Lower leg skin (tissue), 4 donors: ENCODE measurements around the gene EXTL1. TPM values are rescaled to one million over a fixed set of nuclear protein-coding genes. Genes with fewer than 3 reads are reported as not detected.
"Not testable (repeated sequence)": the region's sequence is repeated elsewhere in the genome, so short reads cannot be mapped to it uniquely, and the experiment has no call there.

Experiments used
- DNase-seq, 2 donors: peaks; one replicate each; pipeline ENCODE4 v3.0.0-alpha.2; 2019; ENCODE audit warnings: low spot score in 2 of 2
- H3K4me3 ChIP-seq: fragments of 200-600 bp; sonication (generic); 2 replicates; pipeline ENCODE4 v1.5.1; 2017; ENCODE audit warnings: mild to moderate bottlenecking, low read depth; ENCODE audit not compliant: poor library complexity, severe bottlenecking
- CTCF ChIP-seq, 3 donors: fragments of 450-650 bp; IDR thresholded peaks; one replicate each; pipeline ENCODE4 v1.5.1; 2016; ENCODE audit warnings: antibody characterized with exemption in 3 of 3, mild to moderate bottlenecking in 3 of 3, moderate library complexity in 2 of 3
- POLR2A ChIP-seq, 2 donors: fragments of 450-650 bp; IDR thresholded peaks; one replicate each; pipeline ENCODE4 v1.6.1; 2016 to 2017; ENCODE audit warnings: antibody characterized with exemption in 2 of 2, mild to moderate bottlenecking in 1 of 2, moderate library complexity in 1 of 2
- WGBS, 2 donors: methylation state at CpG; one replicate each; pipeline ENCODE4 v1.1.5; 2018; 5-methylcytosine and 5-hydroxymethylcytosine counted together
- intact Hi-C: fragments of 100-400 bp; cut with DNase I; formaldehyde crosslinking; loops from one replicate; pipeline ENCODE4 v1.15.0; 2023; ENCODE audit warnings: low total_unique reads
- total RNA-seq, 4 donors: library from RNA; depleted of rRNA; stranded (reverse); fragments of >200 nt; gene quantifications; one replicate each; pipeline ENCODE4 v1.1.0, GENCODE V29; 2016

The EXTL1 gene
- total RNA-seq, 4 donors from 2014 or later: 0.34 to 3.9 (median 2.2) TPM

DNA sequence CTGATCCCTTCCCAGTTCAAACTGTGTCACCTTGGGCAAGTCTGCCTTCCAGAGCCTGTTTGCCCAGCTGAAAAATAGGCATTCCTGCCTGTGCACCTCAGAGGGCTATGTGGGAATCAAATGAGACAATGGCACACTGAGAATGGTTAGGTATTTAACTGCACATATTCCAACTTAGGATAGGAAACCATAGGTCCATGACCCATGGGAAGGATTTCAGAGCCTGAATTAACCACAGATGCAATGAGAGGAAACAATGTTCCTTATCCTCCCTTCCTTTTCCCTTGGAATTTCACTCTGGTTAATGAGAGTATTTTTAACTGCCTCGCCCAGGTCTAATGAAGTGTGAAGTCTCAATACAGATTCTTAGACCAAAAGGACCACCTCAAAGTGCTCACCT, 36.4 kb upstream of the EXTL1 start:
- TF ChIP-seq CTCF (IDR thresholded peaks at IDR 0.05): no peak
- H3K4me3 ChIP-seq: no peak overlapping the region
- intact Hi-C loops: no loop called here
- WGBS, 2 donors: 91 to 100% methylated on average over 1 of the region's 1 CpG
- no peak for DNase-seq

DNA sequence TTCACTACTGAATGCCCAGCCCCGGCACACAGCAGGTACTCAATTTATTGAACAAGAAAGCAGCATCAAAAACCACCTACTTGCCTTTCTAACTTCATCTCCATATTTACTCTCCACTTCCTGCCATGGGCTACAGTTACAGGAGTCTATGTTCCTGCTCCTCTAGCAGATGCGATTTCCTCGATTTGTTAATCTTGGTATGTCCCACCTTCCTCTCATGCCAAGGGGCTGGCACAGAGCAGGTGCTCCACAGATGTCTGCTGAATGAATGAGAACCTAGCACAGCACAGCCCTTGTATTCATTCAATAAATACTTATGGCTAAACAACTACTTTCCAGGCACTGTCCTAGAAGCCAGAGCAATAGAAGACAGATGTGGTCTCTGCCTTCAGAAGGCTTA, 35.9 kb upstream of the EXTL1 start:
- H3K4me3 ChIP-seq: no peak overlapping the region
- no peak for DNase-seq
- 95 to 97% methylated on average over 3 of the region's 3 CpGs for WGBS, 2 donors
- intact Hi-C loops: no loop called here
- TF ChIP-seq CTCF (IDR thresholded peaks at IDR 0.05) (no peak), POLR2A (IDR thresholded peaks at IDR 0.05) (no peak)

DNA sequence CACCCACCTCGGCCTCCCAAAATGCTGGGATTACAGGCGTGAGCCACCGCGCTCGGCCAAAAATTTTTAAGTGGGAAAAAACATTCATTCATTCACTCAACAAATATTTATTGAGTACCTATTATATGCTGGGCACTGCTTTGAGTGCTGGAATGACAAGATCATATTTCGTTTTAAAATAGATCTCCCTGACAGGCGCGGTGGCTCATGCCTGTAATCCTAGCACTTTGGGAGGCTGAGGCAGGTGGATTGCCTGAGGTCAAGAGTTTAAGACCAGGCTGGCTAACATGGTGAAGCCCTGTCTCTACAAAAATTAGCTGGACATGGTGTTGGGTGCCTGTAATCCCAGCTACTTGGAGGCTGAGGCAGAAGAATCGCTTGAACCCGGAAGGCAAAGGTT, 34.8 kb upstream of the EXTL1 start:
- intact Hi-C loops, DNase-seq, H3K4me3 ChIP-seq: not testable (repeated sequence)
- WGBS, 2 donors: 96 to 97% methylated on average over 10 of the region's 10 CpGs

DNA sequence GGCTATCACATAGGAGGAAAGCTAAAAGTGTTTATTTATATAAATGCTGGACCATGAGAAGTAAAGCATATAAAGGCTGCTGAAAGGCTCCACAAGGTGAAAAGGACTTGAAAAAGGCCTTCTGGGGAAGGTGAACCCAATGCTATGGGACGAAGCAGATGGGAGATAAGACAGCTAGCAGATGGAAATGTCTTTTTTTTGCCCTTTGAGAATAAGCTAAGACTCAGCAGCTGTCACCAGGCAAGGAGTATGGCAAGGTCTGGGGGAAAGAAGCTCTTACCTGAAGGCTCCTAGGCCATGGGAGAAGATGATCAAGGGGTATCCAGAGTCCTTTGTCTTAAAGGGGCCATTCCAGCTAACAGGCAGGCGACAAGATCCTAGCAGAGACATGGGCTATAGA, 33.6 kb upstream of the EXTL1 start:
- no peak for TF ChIP-seq POLR2A (IDR thresholded peaks at IDR 0.05)
- no peak for TF ChIP-seq CTCF (IDR thresholded peaks at IDR 0.05)
- no peak for DNase-seq
- no peak overlapping the region for H3K4me3 ChIP-seq
- intact Hi-C loops: no loop called here
- 96% methylated on average over 2 of the region's 2 CpGs for WGBS, 2 donors

DNA sequence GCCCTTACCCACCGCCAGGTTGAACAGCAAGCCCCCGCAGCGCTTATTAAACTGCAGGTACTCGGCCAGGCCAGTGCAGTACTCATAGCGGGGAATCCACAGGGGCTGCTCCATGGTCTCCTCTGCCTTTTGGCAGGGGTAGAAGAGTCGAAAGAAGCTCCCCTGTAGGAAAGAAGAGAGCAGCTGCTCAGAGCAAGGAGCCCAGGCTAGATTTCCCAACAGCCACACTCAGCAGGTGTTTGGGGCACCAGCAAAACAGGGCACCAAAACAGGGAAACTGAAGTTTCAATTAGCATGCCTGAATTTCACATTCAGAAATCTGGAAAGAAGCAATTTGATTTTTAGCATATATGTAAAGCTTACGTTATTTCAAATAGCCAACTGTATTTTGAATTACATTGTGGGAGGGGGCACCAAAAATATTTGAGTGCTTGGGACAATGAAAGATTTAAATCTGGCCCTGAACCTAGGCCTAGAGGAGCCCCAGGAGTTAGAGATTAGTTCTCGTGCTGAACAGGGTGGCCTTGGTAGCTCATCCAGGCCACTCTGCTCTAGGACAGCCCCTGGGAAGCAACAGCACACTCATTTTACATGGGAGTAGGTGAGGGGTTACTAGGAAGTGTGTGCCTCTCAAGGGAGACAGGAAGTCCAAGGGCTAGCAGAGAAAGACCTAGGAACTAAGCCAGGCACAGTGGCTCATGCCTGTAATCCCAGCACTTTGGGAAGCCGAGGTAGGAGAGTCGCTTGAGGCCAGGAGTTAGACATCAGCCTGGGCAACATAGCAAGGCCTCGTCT, 31.9 kb upstream of the EXTL1 start:
- intact Hi-C loops: loop anchor here (10.0 kb wide), 1 partner anchor 155 kb away; no protein-coding TSS in a partner anchor
- no peak for TF ChIP-seq CTCF (IDR thresholded peaks at IDR 0.05)
- no peak for TF ChIP-seq POLR2A (IDR thresholded peaks at IDR 0.05)
- DNase-seq: no peak
- 83 to 90% methylated on average over 11 of the region's 11 CpGs for WGBS, 2 donors
- no peak overlapping the region for H3K4me3 ChIP-seq

DNA sequence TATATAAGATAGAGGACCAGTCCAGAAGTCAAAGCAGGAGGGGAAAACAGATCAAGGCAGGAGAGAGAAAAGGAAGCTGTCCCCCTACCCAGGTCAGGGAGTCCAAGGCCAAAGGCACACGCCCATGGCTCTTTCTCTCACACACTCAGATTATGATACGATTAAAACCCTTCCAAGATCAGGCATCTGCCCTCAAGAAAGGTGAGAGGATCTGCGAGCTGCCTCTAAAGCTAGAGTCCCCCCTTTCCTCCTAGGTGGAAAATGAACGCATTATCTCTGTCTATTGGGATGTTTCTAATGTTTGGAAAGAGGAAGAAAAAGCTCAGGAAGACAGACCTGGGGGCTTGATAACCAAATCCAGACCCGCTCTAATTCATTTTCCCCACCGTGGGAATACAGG, 31.3 kb upstream of the EXTL1 start:
- no peak overlapping the region for H3K4me3 ChIP-seq
- TF ChIP-seq POLR2A (IDR thresholded peaks at IDR 0.05) (no peak), CTCF (IDR thresholded peaks at IDR 0.05) (no peak)
- no peak for DNase-seq
- 79 to 80% methylated on average over 6 of the region's 6 CpGs for WGBS, 2 donors
- intact Hi-C loops: loop anchor here (10.0 kb wide), 1 partner anchor 155 kb away; no protein-coding TSS in a partner anchor
